Neural progenitor cell (in vitro differentiated cells): ENCODE results near the gene CFAP54.

Source experiments
- EZH2 ChIP-seq: fragments of 200-600 bp; sonication (generic); IDR thresholded peaks from 2 replicates; pipeline ENCODE4 v1.6.1; 2017; ENCODE audit warnings: antibody characterized with exemption, mild to moderate bottlenecking, moderate library complexity
- TF ChIP-seq, protein P1 (sequence below): fragments of 200-600 bp; sonication (generic); IDR thresholded peaks from 2 replicates; pipeline ENCODE4 v1.5.1; 2017; ENCODE audit warnings: antibody characterized with exemption, mild to moderate bottlenecking

- TF ChIP-seq, protein P1, sequence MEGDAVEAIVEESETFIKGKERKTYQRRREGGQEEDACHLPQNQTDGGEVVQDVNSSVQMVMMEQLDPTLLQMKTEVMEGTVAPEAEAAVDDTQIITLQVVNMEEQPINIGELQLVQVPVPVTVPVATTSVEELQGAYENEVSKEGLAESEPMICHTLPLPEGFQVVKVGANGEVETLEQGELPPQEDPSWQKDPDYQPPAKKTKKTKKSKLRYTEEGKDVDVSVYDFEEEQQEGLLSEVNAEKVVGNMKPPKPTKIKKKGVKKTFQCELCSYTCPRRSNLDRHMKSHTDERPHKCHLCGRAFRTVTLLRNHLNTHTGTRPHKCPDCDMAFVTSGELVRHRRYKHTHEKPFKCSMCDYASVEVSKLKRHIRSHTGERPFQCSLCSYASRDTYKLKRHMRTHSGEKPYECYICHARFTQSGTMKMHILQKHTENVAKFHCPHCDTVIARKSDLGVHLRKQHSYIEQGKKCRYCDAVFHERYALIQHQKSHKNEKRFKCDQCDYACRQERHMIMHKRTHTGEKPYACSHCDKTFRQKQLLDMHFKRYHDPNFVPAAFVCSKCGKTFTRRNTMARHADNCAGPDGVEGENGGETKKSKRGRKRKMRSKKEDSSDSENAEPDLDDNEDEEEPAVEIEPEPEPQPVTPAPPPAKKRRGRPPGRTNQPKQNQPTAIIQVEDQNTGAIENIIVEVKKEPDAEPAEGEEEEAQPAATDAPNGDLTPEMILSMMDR, result no peak
- TF ChIP-seq EZH2, result no peak
These were observed 390.8 kb downstream of the CFAP54 start for GRCh38 chr12:96880220-96880619.
